OCI-LY3 (cell line): ENCODE measurements around the gene ZC3H7B.
"Not testable (repeated sequence)": the region's sequence is repeated elsewhere in the genome, so short reads cannot be mapped to it uniquely, and the experiment has no call there.

Experiments used
- EZH2phosphoT487 ChIP-seq: fragments of 200-600 bp; shearing (Covaris generic); IDR thresholded peaks from 2 replicates; pipeline ENCODE4 v1.6.1; 2018; ENCODE audit warnings: antibody characterized with exemption, mixed run types, low read depth
- TF ChIP-seq, protein P1 (sequence below): fragments of 200-600, 300-600 bp; sonication (generic); IDR thresholded peaks from 2 replicates; pipeline ENCODE4 v1.5.1; 2014; ENCODE audit warnings: antibody characterized with exemption, low read length, low read depth

DNA sequence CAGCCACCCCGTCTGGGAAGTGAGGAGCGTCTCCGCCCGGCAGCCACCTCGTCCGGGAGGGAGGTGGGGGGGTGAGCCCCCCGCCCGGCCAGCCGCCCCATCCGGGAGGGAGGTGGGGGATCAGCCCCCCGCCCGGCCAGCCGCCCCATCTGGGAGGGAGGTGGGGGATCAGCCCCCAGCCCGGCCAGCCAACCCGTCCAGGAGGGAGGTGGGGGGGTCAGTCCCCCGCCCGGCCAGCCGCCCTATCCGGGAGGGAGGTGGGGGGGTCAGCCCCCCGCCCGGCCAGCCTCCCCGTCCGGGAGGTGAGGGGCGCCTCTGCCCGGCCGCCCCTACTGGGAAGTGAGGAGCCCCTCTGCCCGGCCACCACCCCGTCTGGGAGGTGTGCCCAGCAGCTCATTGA lies 6.5 kb upstream of the ZC3H7B start:
- TF ChIP-seq, protein P1, sequence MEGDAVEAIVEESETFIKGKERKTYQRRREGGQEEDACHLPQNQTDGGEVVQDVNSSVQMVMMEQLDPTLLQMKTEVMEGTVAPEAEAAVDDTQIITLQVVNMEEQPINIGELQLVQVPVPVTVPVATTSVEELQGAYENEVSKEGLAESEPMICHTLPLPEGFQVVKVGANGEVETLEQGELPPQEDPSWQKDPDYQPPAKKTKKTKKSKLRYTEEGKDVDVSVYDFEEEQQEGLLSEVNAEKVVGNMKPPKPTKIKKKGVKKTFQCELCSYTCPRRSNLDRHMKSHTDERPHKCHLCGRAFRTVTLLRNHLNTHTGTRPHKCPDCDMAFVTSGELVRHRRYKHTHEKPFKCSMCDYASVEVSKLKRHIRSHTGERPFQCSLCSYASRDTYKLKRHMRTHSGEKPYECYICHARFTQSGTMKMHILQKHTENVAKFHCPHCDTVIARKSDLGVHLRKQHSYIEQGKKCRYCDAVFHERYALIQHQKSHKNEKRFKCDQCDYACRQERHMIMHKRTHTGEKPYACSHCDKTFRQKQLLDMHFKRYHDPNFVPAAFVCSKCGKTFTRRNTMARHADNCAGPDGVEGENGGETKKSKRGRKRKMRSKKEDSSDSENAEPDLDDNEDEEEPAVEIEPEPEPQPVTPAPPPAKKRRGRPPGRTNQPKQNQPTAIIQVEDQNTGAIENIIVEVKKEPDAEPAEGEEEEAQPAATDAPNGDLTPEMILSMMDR, result not testable (repeated sequence)
- not testable (repeated sequence) for TF ChIP-seq EZH2phosphoT487
